Measurements from ENCODE around the gene TBC1D22A.
"Not testable (repeated sequence)": the region's sequence is repeated elsewhere in the genome, so short reads cannot be mapped to it uniquely, and the experiment has no call there.

The TBC1D22A gene

GRCh38 chr22:46810856-46811786, 48.7 kb downstream of the TBC1D22A start:
- no peak for DNase-seq (ENCODE audit: low read depth in 2 of 3, low spot score in 2 of 3)

DNA sequence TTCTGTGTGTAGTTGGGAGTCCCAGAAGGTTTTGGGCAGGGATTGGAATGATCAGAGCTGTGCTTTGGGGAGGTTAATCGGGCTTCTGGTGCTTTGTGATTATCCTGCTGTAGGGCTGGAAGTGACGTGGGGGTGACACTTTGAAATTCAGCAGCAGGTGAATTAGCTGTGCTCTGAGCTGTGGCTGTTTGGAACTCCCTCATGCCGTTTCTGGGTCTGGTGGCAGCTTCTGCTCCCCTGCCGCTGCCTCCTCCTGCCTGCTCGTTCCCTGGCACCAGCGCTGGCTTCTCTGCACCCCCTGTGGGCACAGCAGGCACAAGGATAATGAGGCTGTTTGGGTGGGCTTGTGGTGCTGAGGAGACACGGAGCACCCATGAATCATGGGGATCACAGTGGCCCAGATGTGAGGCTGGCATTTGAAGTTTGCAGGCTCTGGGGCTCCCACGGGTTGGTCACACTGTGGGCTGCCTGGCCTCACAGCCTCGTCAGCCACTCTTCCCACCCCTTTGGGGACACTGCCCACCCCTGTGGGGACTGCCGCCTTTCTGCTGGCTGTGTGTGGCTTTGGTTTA, 49.7 kb downstream of the TBC1D22A start:
- DNase-seq (ENCODE audit: low read depth in 2 of 3, low spot score in 2 of 3): no peak

GRCh38 chr22:46812788-46813187, 50.3 kb downstream of the TBC1D22A start:
- no peak for DNase-seq (ENCODE audit: low read depth in 2 of 3, low spot score in 2 of 3)

- DNase-seq (ENCODE audit: low read depth in 2 of 3, low spot score in 2 of 3): no peak
These were observed 51.6 kb downstream of the TBC1D22A start for GRCh38 chr22:46813816-46814597.

DNA sequence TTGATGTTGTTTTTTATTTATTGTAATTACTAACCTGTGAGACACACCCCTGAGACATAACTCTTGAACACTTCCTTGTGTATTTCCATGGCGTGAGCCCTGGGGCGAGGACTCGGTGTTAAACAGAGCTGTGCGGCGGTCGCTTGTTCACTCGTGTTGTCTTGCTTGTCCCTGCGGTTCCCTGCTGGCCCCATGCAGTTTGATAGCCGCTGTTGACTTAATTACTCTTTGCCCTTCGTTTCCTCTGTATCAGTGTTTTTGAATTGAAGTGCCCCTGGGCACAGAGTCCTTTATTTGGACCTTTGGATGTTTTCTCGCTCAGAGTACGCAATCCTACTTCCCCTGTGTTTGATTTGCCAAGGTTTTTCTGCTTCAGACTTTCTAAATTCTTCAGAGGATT, 52.7 kb downstream of the TBC1D22A start:
- DNase-seq (ENCODE audit: low read depth in 2 of 3, low spot score in 2 of 3): no peak

- DNase-seq (ENCODE audit: low read depth in 2 of 3, low spot score in 2 of 3): no peak
These were observed 53.1 kb downstream of the TBC1D22A start for GRCh38 chr22:46815559-46815895.

DNA sequence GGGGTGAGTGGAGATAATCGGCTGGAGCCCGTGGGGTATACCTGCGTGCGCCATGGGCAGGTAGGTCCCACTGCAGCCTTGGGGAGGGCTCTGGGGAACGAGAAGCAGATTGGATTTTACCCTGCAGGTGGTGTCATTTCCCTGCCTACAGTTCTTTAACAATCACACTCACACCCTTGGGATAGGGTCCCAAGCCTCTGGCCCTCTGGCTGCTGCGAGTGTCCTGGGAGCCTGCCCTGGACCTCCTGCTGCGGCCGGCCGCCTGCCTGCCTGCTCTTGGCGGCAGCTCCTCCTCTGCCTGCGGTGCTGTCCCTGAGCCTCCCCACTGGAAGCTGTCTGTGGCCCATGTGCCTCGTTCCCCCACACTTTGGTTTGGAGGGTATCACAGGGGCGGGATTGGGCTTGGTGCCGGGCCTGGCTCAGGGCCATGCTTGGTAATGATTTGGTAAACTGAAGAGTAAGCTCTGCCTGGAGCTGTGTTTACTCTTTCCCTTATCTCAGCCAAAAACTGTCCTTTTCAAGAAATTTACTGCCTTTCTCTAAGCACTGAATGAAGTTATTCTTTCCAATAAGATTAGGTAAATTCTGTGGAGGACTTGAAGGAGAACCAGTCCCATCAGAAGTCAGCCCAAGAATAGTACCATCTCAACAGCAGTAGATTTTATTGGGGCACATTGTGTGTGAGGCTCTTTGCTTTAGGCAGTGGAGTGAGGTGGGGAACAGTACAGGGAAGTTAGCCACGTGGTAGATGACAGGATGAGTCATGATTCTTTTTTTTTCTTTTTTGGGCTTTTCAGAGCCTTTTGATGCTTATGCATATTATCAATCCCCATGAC, 53.7 kb downstream of the TBC1D22A start:
- DNase-seq (ENCODE audit: low read depth in 2 of 3, low spot score in 2 of 3): no peak

- not testable (repeated sequence) for DNase-seq (ENCODE audit: low read depth in 2 of 3, low spot score in 2 of 3)
These were observed 54.9 kb downstream of the TBC1D22A start for GRCh38 chr22:46817390-46817789.

DNA sequence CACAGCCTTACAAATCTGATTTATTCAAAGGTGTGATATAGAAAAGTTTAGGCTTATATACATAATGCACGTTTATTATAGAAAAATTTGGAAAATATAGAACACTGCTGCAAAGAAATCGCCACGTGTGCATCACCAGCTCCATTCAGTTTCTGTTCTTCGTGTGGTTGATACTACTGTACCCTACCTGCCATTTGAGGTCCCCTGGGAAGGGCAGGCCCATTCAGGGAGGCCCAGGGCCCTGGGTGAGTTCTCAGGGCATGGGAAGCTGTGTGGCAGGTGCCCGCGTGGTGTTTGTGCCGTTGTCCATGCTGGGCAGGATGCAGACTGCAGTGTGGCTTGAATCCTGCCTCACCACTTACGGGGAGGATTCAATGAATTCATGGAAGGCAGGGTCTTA, 60.8 kb downstream of the TBC1D22A start:
- no peak for DNase-seq (ENCODE audit: low read depth in 2 of 3, low spot score in 2 of 3)

GRCh38 chr22:46823654-46824053, 61.2 kb downstream of the TBC1D22A start:
- no peak for DNase-seq (ENCODE audit: low read depth in 2 of 3, low spot score in 2 of 3)

- DNase-seq (ENCODE audit: low read depth in 2 of 3, low spot score in 2 of 3): no peak
These were observed 62.0 kb downstream of the TBC1D22A start for GRCh38 chr22:46824344-46824909.

DNA sequence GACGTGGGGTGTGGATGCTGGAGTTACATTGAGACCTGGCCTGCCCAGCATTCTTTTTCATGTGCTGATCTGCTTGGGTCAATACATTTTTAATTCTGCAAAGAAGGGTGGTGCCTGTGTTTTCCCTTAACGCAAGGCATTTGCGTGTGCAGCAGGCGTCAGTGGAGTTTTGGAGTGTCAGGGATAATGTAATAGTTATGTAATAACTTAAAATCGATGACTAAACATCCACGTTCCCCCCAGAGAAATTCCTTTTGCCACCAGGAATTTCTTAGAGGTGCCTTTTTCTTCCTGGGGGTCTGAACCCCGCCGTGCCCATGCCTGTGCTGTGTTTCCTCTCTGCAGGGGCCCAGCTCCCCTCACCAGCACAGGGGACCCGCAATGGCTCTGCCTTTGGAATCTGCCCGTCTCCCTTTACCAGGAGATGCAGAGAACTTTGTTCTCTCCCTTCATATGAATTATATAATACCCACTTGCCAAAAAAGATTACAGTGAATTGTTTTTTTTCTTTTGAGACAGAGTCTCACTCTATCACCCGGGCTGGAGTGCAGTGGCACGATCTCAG, 62.6 kb downstream of the TBC1D22A start:
- no peak for DNase-seq (ENCODE audit: low read depth in 2 of 3, low spot score in 2 of 3)

- no peak for DNase-seq (ENCODE audit: low read depth in 2 of 3, low spot score in 2 of 3)
These were observed 64.1 kb downstream of the TBC1D22A start for GRCh38 chr22:46826438-46827135.

- DNase-seq (ENCODE audit: low read depth in 2 of 3, low spot score in 2 of 3): no peak
These were observed 64.8 kb downstream of the TBC1D22A start for GRCh38 chr22:46827136-46827780.

DNA sequence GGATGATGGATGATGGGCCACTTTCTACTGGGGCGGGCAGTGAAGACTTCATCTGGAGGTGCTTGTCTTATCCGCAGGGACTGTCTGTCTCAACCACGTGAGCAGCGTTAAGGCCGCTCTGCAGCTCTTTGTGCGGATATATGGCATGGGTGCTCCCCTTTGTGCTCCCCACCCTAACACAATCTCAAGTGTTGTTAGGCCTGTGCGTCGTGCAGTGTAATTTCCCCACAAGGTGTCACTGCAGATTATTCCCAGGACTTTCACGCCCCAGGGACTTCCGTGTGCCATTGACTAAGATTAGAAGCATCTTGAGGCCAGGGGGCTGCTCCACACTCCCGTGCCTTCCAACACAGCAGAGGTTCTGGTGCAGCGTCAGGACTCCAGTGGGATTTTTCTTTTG, 65.3 kb downstream of the TBC1D22A start:
- DNase-seq (ENCODE audit: low read depth in 2 of 3, low spot score in 2 of 3): no peak

GRCh38 chr22:46828323-46828900, 66.0 kb downstream of the TBC1D22A start:
- DNase-seq (ENCODE audit: low read depth in 2 of 3, low spot score in 2 of 3): no peak

- DNase-seq (ENCODE audit: low read depth in 2 of 3, low spot score in 2 of 3): no peak
These were observed 66.9 kb downstream of the TBC1D22A start for GRCh38 chr22:46829117-46829891.

Data from activated CD8-positive, alpha-beta memory T cell treated with anti-CD3 and anti-CD28 coated beads for 48 hours (primary cell).